HG03439 (cell line): ENCODE measurements around the gene PNN.
"Not testable (repeated sequence)": the region's sequence is repeated elsewhere in the genome, so short reads cannot be mapped to it uniquely, and the experiment has no call there.

Source experiments
- ATAC-seq: cut with Tn5 transposase; IDR thresholded peaks from one replicate; pipeline ENCODE4 v1.9.1; 2021; ENCODE audit warnings: mild to moderate bottlenecking, moderate library complexity; ENCODE audit not compliant: unreplicated experiment

Gene PNN

DNA sequence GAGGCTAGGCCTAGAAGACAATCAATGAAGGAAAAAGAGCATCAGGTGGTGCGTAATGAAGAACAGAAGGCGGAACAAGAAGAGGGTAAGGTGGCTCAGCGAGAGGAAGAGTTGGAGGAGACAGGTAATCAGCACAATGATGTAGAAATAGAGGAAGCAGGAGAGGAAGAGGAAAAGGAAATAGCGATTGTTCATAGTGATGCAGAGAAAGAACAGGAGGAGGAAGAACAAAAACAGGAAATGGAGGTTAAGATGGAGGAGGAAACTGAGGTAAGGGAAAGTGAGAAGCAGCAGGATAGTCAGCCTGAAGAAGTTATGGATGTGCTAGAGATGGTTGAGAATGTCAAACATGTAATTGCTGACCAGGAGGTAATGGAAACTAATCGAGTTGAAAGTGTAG lies 5.5 kb downstream of the PNN start:
- ATAC-seq = no peak

DNA sequence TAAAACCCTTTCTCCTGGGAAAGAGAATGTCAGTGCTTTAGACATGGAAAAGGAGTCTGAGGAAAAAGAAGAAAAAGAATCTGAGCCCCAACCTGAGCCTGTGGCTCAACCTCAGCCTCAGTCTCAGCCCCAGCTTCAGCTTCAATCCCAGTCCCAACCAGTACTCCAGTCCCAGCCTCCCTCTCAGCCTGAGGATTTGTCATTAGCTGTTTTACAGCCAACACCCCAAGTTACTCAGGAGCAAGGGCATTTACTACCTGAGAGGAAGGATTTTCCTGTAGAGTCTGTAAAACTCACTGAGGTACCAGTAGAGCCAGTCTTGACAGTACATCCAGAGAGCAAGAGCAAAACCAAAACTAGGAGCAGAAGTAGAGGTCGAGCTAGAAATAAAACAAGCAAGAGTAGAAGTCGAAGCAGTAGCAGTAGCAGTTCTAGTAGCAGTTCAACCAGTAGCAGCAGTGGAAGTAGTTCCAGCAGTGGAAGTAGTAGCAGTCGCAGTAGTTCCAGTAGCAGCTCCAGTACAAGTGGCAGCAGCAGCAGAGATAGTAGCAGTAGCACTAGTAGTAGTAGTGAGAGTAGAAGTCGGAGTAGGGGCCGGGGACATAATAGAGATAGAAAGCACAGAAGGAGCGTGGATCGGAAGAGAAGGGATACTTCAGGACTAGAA lies 6.1 kb downstream of the PNN start:
- ATAC-seq = no peak

DNA sequence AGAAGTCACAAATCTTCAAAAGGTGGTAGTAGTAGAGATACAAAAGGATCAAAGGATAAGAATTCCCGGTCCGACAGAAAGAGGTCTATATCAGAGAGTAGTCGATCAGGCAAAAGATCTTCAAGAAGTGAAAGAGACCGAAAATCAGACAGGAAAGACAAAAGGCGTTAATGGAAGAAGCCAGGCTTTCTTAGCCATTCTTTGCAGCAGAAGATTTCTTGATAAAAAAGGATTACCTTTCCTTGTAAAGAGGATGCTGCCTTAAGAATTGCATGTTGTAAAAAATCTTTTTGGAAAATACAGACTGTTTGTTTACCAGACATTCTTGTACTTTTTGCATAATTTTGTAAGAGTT lies 6.6 kb downstream of the PNN start:
- ATAC-seq = no peak

DNA sequence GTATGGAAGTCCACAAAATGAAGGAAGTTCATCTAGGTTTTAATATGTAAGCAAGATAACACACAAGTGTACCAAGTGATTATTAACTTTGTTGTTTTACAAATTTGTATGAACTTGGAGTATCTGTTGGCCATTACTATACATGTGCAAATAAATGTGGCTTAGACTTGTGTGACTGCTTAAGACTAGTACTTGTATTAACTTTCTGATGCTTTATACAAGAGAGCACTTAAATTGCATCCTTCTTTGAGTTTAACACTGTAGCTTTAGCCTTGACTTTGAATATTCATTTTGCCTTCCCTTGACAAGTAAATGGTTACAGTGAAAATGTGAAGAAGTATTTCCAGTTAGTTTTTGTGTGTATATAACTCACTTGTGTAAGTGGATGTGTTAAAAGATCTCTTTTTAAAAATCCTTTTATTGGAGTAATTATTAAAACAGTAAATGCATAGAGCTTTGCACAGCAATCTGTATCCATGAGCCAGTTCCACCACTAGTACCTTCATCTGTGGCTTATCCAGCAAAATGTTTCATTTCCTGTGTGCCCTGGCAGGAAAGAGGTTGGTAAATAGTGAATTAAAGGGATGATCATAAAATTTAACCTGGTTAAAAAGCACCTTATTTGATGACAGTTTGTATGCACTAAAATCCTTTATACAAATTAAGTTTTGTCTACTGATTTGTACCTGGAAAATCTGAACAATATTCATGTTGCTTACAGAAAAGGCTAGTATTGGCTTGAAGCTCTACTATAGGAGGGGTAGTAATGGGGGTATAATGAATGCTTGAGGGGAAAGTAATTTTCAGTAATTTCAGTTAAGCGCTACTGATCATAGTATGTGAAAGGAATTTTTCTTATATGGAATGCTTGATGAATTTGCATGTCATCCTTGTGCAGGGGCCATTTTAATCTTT lies 8.0 kb downstream of the PNN start:
- ATAC-seq = no peak

DNA sequence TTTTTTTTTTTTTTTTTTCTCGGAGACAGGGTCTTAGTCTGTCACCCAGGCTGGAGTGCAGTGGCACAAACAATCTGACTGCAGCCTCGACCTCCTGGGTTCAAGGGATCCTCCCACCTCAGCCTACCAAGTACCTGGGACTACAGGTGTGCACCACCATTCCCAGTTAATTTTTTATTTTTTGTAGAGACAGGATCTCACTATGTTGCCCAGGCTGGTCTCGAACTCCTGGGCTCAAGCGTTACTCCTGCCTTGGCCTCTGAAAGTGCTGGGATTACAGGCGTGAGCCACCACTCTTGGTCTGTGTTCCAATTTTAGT lies 8.6 kb downstream of the PNN start:
- not testable (repeated sequence) for ATAC-seq

DNA sequence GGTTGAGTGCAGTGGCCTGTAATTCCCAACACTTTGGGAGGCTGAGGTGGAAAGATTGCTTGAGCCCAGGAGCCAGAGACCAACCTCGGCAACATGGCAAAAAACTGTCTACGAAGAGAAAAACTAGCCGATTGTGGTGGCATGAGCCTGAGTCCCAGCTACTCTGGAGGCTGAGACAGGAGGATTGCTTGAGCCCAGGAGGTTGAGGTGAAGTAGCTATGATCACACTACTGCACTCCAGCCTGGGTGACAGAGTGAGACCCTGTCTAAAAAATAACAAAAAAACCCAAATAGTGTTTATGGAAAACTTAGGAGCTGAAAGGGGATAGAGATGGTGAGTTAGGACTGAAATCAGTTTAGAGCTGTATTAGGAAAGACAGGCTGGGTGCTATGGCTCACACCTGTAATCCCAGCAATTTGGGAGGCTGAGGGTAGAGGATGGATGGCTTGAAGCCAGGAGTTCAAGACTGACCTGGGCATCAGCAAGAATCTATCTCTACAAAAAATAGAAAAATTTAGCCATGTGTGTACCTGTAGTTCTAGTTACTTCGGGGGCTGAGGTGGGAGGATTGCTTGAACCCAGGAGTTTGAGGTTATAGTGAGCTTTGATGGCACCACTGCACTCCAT lies 9.7 kb downstream of the PNN start:
- no peak for ATAC-seq

DNA sequence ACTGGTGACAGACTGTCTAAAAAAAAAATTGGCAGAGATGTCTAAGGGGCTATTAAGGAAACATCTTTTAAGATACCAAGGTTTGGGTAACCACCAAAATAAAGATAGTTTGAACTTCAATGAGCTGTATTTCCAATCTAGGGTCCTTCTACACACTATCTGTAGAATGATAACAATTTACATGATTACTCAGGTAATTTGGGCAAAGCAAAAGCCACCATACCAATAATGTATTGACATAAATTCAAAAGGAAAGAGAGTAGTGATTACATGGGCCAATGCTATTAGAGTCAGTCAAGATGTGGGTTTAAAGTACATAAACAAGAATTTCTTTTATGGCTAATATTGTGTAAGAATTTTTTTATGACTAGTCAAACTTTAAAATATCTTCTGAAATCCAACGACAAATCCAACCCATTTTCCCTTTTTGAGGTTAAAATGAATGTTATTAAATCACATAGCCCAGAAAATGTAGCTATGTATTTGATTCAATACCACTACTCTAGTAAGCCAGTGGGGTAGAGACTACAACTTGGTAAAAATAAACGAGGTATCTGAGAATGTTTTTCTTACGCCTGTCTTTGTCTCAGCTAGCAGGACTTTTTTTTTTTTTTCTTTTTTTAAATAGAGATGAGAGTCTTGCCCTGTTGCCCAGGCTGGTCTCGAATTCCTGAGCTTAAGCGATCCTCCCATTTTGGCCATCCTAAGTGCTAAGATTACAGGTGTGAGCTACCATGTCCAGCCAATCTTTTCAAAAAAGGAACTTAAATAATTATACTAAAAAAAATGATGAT lies 10.4 kb downstream of the PNN start:
- no peak for ATAC-seq

DNA sequence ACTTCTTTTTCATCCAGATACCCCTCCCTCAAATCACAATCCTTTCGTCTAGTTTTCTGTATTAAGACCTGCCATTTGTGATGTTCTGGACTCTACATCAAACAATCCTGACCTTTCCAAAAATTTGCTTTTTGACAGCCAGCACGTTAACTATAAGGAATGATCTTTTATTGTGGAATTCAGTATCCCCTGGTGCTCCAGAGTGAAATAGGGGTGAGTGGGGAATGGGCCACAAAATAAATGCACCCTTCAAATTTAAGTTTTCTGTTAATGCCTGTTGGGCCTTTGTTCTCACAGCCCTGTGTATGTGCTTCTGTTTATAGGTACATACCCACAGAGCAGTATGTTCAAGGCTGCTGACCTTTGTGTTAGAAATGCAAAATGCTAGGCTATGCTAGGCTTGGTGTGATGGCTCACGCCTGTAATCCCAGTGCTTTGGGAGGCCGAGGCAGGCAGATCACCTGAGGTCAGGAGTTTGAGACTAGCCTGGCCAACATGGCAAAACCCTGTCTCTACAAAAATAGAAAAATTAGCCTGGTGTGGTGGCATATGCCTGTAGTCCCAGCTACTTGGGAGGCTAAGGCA lies 12.0 kb downstream of the PNN start:
- ATAC-seq = no peak

DNA sequence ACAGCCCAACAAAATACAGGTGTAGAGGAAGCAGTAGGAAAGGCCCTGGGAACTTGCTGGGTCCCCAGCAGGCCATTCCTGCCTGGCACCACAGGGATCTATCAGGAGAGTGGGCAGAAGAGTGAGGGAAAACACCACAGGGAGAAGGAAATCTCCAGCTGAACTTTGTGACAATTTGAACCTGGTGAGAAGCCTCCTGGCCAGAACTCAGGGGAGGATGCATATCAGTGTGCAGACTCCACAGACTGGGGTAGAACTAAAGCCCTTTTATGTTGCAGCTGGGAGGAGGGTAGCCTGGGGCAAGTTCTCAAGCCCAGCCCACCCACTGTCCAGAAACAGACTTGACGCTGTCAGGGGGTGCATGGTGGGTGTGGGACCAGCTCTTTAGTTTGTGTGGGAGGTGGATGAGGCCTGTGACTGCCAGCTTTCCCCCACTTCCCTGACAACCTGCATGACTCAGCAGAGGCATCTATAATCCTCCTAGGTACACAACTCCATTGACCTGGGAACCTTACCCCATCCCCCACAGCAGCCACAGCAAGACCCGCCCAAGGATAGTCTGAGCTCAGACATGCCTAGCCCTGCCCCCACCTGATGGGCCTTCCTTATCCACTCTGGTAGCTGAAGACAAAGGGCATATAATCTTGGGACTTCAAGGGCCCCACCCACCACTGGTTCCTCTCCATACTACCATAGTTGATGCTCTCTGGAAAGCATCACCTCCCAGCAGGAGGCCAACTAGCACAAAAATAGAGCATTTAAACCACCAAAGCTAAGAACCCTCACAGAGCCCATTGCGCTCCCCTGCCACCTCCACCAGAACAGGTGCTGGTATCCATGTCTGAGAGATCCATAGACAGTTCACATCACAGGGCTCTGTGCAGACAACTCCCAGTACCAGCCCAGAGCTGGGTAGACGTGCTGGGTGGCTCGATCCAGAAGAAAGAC lies 28.9 kb downstream of the PNN start:
- no peak for ATAC-seq

DNA sequence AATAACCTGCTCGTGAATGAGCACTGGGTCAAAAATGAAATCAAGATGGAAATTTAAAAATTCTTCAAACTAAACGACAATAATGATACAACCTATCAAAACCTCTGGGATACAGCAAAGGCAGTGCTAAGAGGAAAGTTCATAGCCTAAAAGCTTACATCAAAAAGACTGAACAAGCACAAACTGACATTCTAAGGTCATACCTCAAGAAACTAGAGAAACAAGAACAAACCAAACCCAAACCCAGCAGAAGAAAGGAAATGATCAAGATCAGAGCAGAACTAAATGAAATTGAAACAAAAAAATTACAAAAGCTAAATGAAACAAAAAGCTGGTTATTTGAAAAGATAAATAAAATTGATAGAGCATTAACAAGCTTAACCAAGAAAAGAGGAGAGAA lies 32.4 kb downstream of the PNN start:
- ATAC-seq = not testable (repeated sequence)

DNA sequence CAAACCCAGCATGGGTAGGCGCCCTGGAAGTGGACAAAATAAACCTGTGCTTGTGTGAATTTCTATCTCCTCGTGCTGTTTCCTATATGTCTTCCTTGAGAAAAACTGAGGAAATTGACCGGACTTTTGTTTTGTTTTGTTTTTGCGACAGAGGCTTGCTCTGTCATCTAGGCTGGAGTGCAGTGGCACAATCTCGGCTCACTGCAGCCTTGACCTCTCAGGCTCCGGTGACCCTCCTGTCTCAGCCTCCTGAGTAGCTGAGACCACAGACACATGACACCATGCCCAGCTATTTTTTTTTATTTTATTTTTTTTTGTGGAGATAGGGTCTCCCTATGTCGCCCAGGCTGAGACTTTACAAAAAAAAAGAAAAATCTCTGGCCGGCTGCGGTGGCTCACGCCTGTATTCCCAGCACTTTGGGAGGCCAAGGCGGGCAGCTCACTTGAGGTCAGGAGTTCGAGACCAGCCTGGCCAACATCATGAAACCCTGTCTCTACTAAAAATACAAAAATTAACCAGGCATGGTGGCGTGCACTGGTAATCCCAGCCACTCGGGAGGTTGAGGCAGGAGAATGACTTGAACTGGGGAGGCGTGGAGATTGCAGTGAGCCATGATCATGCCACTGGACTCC lies 36.2 kb downstream of the PNN start:
- no peak for ATAC-seq

DNA sequence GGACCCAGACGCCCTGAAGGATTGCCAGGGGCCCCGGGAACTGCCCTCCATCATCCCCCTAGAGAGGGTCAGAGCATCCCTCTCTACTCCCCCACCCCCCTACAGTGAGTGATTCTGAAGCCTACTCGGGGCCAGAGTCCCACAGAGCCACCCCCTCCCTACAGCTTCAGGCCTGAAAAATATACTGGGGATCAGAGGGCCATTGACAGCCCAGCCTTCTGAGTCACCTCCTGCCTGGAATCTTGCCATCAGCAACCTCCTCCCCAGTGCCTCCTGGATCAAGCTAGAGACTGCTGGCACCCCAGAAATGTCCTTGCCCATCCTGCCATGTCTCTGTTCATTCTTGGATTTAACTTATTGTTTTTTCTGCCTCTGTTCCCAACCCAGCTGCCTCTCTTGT lies 37.0 kb downstream of the PNN start:
- ATAC-seq = no peak

DNA sequence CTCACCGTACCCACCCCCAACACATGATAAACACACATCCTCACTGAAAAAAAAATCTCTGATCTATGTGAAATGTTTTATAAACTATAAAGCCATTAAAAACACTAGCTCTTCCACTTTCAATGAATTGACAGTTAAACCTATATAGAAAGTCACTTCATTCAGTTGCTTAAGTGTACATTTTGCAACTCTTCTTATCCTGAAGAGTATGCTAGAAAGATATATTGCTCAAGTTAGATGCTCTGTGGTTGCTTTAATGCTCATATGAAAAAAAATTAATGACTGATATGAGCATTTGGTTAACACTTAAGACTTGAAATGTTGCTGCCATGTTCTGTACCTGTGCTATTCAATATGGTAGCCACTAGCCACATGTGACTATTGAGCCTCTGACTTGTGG lies 37.6 kb downstream of the PNN start:
- ATAC-seq = no peak

DNA sequence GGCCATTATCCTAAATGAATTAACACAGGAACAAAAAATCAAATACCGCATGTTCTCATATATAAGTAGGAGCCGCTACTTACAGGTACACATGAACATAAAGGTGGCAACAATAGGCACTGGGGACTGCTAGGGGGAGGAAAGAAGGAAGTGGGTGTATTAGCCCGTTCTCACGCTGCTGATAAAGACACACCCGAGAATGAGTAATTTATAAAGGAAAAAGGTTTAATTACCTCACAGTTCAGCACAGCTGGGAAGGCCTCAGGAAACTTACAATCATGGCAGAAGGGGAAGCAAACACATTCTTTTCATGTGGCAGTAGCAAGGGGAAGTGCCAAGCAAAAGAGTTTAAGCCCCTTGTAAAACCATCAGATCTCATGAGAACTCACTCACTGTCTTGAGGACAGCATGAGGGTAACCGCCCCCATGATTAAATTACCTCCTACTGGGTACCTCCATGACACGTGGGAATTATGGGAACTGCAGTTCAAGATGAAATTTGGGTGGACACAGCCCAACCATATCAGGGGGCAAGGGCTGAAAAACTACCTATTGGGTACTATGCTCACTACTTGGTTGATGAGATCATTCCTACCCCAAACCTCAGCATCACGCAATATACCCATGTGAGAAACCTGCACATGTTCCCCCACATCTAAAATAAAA lies 42.3 kb downstream of the PNN start:
- no peak for ATAC-seq

DNA sequence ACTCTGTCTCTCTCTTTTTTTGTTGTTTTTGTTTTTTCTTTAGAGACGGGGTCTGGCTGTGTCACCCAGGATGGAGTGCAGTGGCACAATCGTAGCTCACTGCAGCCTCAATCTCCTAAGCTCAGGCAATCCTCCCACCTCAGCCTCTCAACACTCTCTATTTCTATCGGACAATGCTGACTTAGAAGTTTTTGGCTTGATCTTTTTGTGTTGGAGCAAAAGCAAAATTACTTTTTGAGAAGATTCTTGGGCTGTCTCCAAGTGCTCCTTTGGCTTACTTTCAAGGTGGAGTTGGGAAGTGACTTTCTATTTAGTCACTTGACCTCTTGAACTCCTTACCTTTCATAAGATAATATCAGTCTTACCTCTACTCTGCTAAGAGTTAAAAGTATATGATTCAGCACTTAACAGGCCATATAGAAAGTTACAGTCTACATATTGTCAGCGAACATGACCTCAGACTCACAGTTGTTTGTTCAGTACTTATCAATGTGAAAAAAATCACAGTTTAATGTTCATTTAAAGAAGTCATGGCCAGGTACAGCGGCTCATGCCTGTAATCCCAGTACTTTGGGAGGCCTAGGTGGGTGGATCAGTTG lies 43.2 kb downstream of the PNN start:
- ATAC-seq = no peak

DNA sequence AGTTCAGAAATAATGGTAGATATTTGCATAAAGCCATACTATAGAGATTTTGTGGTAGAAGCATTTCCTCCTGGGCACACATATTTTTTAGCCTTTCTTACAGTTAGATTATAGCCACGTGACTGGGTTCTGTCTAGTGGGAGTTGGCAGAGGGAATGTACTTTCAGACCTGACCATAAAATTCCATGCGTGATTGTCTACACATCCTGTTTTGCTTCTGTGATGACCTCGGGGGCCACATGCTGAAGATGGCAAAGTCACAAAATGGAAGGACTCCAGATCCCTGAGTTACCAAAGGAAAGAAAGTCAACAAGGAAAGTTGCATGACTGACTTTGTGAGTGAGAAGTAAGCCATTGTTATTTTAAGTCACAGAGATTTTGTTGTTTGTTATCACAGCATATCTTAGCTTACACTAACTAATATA lies 44.0 kb downstream of the PNN start:
- no peak for ATAC-seq

DNA sequence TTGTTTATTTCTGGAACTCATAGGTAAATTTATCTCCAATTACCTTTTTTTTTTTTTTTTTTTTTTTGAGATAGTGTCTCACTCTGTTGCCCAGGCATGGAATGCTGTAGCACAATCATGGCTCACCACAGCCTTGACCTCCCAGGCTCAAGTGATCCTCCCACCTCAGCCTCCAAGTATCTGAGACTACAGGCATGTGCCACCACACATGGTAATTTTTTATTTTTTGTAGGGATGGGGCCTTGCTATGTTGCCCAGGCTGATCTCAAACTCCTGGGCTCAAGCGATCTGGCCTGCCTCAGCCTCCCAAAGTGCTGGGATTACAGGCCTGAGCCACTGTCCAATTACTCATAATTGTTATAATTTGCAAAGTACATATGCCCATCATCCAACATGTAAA lies 45.4 kb downstream of the PNN start:
- not testable (repeated sequence) for ATAC-seq

DNA sequence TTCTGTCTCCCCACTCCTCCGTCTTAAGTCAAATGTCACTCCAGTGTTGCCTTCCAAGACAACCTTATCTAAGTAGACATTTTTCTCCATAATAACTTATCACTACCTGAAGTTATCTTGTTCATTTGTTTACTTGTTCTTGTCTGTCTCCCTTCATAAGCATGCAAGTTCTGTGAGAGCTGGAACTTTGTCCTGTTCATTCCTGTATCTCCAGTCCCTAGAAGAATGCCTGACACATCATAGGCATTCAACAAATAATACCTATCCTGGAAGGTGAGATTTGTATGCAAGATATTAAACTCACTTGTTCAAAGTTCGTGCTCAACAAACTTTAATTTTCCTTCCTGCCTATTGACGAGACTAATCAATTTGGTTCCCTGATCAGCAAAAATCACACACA lies 53.0 kb downstream of the PNN start:
- ATAC-seq = no peak
